ENCODE measurements around the gene LPAR1. TPM values are rescaled to one million over a fixed set of nuclear protein-coding genes. Genes with fewer than 3 reads are reported as not detected.

Gene LPAR1
- total and polyA plus RNA-seq, 5 donors = 14.2 to 42.8 (median 33.7) TPM

GRCh38 chr9:111023128-111023527 lies 15.1 kb downstream of the LPAR1 start:
- Histone ChIP-seq H3K4me1 (ENCODE audit: control insufficient read depth, insufficient read depth, low read length) (no peaks in the 10 kb centered on the region), H3K27me3 (ENCODE audit: control insufficient read depth, insufficient read depth) (no peaks in the 10 kb centered on the region), H3K9me3 (ENCODE audit: control insufficient read depth, low read length) (no peaks in the 10 kb centered on the region), H3K4me3 (ENCODE audit: low read length) (no peak overlapping the region), H3K27ac (ENCODE audit: low read length) (no peak overlapping the region)
- DNase-seq (no peak), ATAC-seq (no peak)
- WGBS = 66% methylated on average over 3 of the region's 3 CpGs
- intact Hi-C loops (cut with DNase I) = no loop called here

GRCh38 chr9:111020594-111020993 lies 17.7 kb downstream of the LPAR1 start:
- Histone ChIP-seq H3K9me3 (ENCODE audit: control insufficient read depth, low read length) (no peaks in the 10 kb centered on the region), H3K27me3 (ENCODE audit: control insufficient read depth, insufficient read depth) (no peaks in the 10 kb centered on the region), H3K27ac (ENCODE audit: low read length) (no peak overlapping the region), H3K4me1 (ENCODE audit: control insufficient read depth, insufficient read depth, low read length) (no peaks in the 10 kb centered on the region), H3K4me3 (ENCODE audit: low read length) (no peak overlapping the region)
- WGBS = 71% methylated on average over 1 of the region's 1 CpG
- DNase-seq (no peak), ATAC-seq (no peak)
- intact Hi-C loops (cut with DNase I) = no loop called here

GRCh38 chr9:111016426-111017045 lies 21.7 kb downstream of the LPAR1 start:
- Histone ChIP-seq H3K27ac (ENCODE audit: low read length) (no peak overlapping the region), H3K27me3 (ENCODE audit: control insufficient read depth, insufficient read depth) (no peaks in the 10 kb centered on the region), H3K4me3 (ENCODE audit: low read length) (no peak overlapping the region), H3K4me1 (ENCODE audit: control insufficient read depth, insufficient read depth, low read length) (peaks cover 1% of the 10 kb centered on the region), H3K9me3 (ENCODE audit: control insufficient read depth, low read length) (no peaks in the 10 kb centered on the region)
- intact Hi-C loops (cut with DNase I) = no loop called here
- peak; percentile 49 to 63 for ATAC-seq
- 7% methylated on average over 3 of the region's 3 CpGs for WGBS
- no peak for DNase-seq

- DNase-seq (no peak), ATAC-seq (no peak)
- 32% methylated on average over 1 of the region's 1 CpG for WGBS
- intact Hi-C loops (cut with DNase I) = no loop called here
- Histone ChIP-seq H3K9me3 (ENCODE audit: control insufficient read depth, low read length) (no peaks in the 10 kb centered on the region), H3K4me1 (ENCODE audit: control insufficient read depth, insufficient read depth, low read length) (peaks cover 1% of the 10 kb centered on the region), H3K27me3 (ENCODE audit: control insufficient read depth, insufficient read depth) (no peaks in the 10 kb centered on the region), H3K4me3 (ENCODE audit: low read length) (no peak overlapping the region), H3K27ac (ENCODE audit: low read length) (no peak overlapping the region)
Observed at GRCh38 chr9:111016016-111016415, 22.3 kb downstream of the LPAR1 start.

GRCh38 chr9:111013707-111014106 lies 24.6 kb downstream of the LPAR1 start:
- no peaks in the 10 kb centered on the region for H3K9me3 ChIP-seq (ENCODE audit: control insufficient read depth, low read length)
- H3K4me1 ChIP-seq (ENCODE audit: control insufficient read depth, insufficient read depth, low read length) = peaks cover 1% of the 10 kb centered on the region
- 74% methylated on average over 1 of the region's 1 CpG for WGBS
- intact Hi-C loops (cut with DNase I) = no loop called here
- H3K4me3 ChIP-seq (ENCODE audit: low read length) = no peak overlapping the region
- no peak for ATAC-seq
- no peak for DNase-seq
- H3K27ac ChIP-seq (ENCODE audit: low read length) = no peak overlapping the region
- H3K27me3 ChIP-seq (ENCODE audit: control insufficient read depth, insufficient read depth) = no peaks in the 10 kb centered on the region

GRCh38 chr9:111013250-111013649 lies 25.0 kb downstream of the LPAR1 start:
- ATAC-seq (no peak), DNase-seq (no peak)
- H3K4me1 ChIP-seq (ENCODE audit: control insufficient read depth, insufficient read depth, low read length) = peaks cover 1% of the 10 kb centered on the region
- no peak overlapping the region for H3K4me3 ChIP-seq (ENCODE audit: low read length)
- H3K27me3 ChIP-seq (ENCODE audit: control insufficient read depth, insufficient read depth) = no peaks in the 10 kb centered on the region
- H3K9me3 ChIP-seq (ENCODE audit: control insufficient read depth, low read length) = no peaks in the 10 kb centered on the region
- intact Hi-C loops (cut with DNase I) = no loop called here
- H3K27ac ChIP-seq (ENCODE audit: low read length) = no peak overlapping the region
- WGBS = 77% methylated on average over 1 of the region's 1 CpG

- H3K9me3 ChIP-seq (ENCODE audit: control insufficient read depth, low read length) = no peaks in the 10 kb centered on the region
- peaks cover 1% of the 10 kb centered on the region for H3K4me1 ChIP-seq (ENCODE audit: control insufficient read depth, insufficient read depth, low read length)
- DNase-seq (no peak), ATAC-seq (no peak)
- H3K27ac ChIP-seq (ENCODE audit: low read length) = no peak overlapping the region
- no peaks in the 10 kb centered on the region for H3K27me3 ChIP-seq (ENCODE audit: control insufficient read depth, insufficient read depth)
- intact Hi-C loops (cut with DNase I) = no loop called here
- no peak overlapping the region for H3K4me3 ChIP-seq (ENCODE audit: low read length)
- WGBS = 79% methylated on average over 7 of the region's 7 CpGs
Observed at GRCh38 chr9:111008158-111009075, 29.9 kb downstream of the LPAR1 start.

GRCh38 chr9:111005746-111006470 lies 32.4 kb downstream of the LPAR1 start:
- ATAC-seq (no peak), DNase-seq (no peak)
- WGBS = 78% methylated on average over 1 of the region's 1 CpG
- H3K27ac ChIP-seq (ENCODE audit: low read length) = no peak overlapping the region
- H3K27me3 ChIP-seq (ENCODE audit: control insufficient read depth, insufficient read depth) = no peaks in the 10 kb centered on the region
- no peaks in the 10 kb centered on the region for H3K9me3 ChIP-seq (ENCODE audit: control insufficient read depth, low read length)
- no peak overlapping the region for H3K4me3 ChIP-seq (ENCODE audit: low read length)
- peaks cover 1% of the 10 kb centered on the region for H3K4me1 ChIP-seq (ENCODE audit: control insufficient read depth, insufficient read depth, low read length)
- intact Hi-C loops (cut with DNase I) = no loop called here

- no peaks in the 10 kb centered on the region for H3K9me3 ChIP-seq (ENCODE audit: control insufficient read depth, low read length)
- ATAC-seq = no peak
- H3K27ac ChIP-seq (ENCODE audit: low read length) = no peak overlapping the region
- H3K27me3 ChIP-seq (ENCODE audit: control insufficient read depth, insufficient read depth) = no peaks in the 10 kb centered on the region
- H3K4me1 ChIP-seq (ENCODE audit: control insufficient read depth, insufficient read depth, low read length) = peaks cover 5% of the 10 kb centered on the region
- intact Hi-C loops (cut with DNase I) = no loop called here
- no peak for DNase-seq
- WGBS = 94% methylated on average over 5 of the region's 5 CpGs
- H3K4me3 ChIP-seq (ENCODE audit: low read length) = no peak overlapping the region
Observed at GRCh38 chr9:111004936-111005335, 33.3 kb downstream of the LPAR1 start.

- no peak overlapping the region for H3K4me3 ChIP-seq (ENCODE audit: low read length)
- H3K27me3 ChIP-seq (ENCODE audit: control insufficient read depth, insufficient read depth) = no peaks in the 10 kb centered on the region
- intact Hi-C loops (cut with DNase I) = no loop called here
- no peak for DNase-seq
- H3K9me3 ChIP-seq (ENCODE audit: control insufficient read depth, low read length) = no peaks in the 10 kb centered on the region
- H3K27ac ChIP-seq (ENCODE audit: low read length) = no peak overlapping the region
- WGBS = 82% methylated on average over 3 of the region's 3 CpGs
- H3K4me1 ChIP-seq (ENCODE audit: control insufficient read depth, insufficient read depth, low read length) = peaks cover 8% of the 10 kb centered on the region
- no peak for ATAC-seq
Observed at GRCh38 chr9:111003182-111003581, 35.1 kb downstream of the LPAR1 start.

GRCh38 chr9:111001526-111001925 lies 36.7 kb downstream of the LPAR1 start:
- Histone ChIP-seq H3K27ac (ENCODE audit: low read length) (no peak overlapping the region), H3K4me3 (ENCODE audit: low read length) (no peak overlapping the region), H3K27me3 (ENCODE audit: control insufficient read depth, insufficient read depth) (no peaks in the 10 kb centered on the region), H3K4me1 (ENCODE audit: control insufficient read depth, insufficient read depth, low read length) (peaks cover 8% of the 10 kb centered on the region), H3K9me3 (ENCODE audit: control insufficient read depth, low read length) (no peaks in the 10 kb centered on the region)
- WGBS = 38% methylated on average over 1 of the region's 1 CpG
- DNase-seq = no peak
- no peak for ATAC-seq
- intact Hi-C loops (cut with DNase I) = no loop called here
